Measurements from ENCODE around the gene RBM33. TPM values are rescaled to one million over a fixed set of nuclear protein-coding genes. Genes with fewer than 3 reads are reported as not detected.
A peak's percentile ranks its signal among the peaks of the same experiment; 100 is the strongest.

Gene RBM33
- total and polyA plus RNA-seq, 2 of the 13 experiments (the other 11 are each of a cell fraction or from before 2014, with no cell fraction given): 12.4 to 28.9 TPM

- TF ChIP-seq ZNF660 (CRISPR knock-in tag; IDR thresholded peaks at IDR 0.05; ENCODE audit: borderline replicate concordance, low read depth): no peak
- peak; percentile 85 for TF ChIP-seq TOPORS (CRISPR knock-in tag; IDR thresholded peaks at IDR 0.05)
- TF ChIP-seq, protein P1, sequence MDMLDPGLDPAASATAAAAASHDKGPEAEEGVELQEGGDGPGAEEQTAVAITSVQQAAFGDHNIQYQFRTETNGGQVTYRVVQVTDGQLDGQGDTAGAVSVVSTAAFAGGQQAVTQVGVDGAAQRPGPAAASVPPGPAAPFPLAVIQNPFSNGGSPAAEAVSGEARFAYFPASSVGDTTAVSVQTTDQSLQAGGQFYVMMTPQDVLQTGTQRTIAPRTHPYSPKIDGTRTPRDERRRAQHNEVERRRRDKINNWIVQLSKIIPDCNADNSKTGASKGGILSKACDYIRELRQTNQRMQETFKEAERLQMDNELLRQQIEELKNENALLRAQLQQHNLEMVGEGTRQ (IDR thresholded peaks at IDR 0.05; ENCODE audit: low read depth, low read length): no peak
- TF ChIP-seq, protein P1 (CRISPR knock-in tag; IDR thresholded peaks at IDR 0.05; ENCODE audit: borderline replicate concordance): no peak
- no peak; the same call in 1 of the 2 replicates for TF ChIP-seq TSC22D2 (CRISPR knock-in tag; IDR thresholded peaks at IDR 0.05; ENCODE audit: borderline replicate concordance)
- no peak for TF ChIP-seq CREB1 (IDR thresholded peaks at IDR 0.05)
- TF ChIP-seq CREB1 (CRISPR knock-in tag; IDR thresholded peaks at IDR 0.05): no peak
- TF ChIP-seq SRF (IDR thresholded peaks at IDR 0.05; ENCODE audit: low read depth, low read length): no peak
- peak; percentile 49; the same call in 1 of the 2 replicates for TF ChIP-seq ZNF773 (CRISPR knock-in tag; IDR thresholded peaks at IDR 0.05; ENCODE audit: borderline replicate concordance)
- peak; percentile 58; the same call in 1 of the 2 replicates for TF ChIP-seq ZSCAN21 (CRISPR knock-in tag; IDR thresholded peaks at IDR 0.05; ENCODE audit: borderline replicate concordance)
- no peak for TF ChIP-seq MTF2 (CRISPR knock-in tag; IDR thresholded peaks at IDR 0.05; ENCODE audit: borderline replicate concordance)
- no peak for TF ChIP-seq NBN (conservative IDR thresholded peaks at IDR 0.05)
- TF ChIP-seq ZNF234 (CRISPR knock-in tag; conservative IDR thresholded peaks at IDR 0.05): peak; percentile 69; the same call in 1 of the 2 replicates
- no peak; the same call in 1 of the 2 replicates for TF ChIP-seq ZNF556 (CRISPR knock-in tag; IDR thresholded peaks at IDR 0.05; ENCODE audit: borderline replicate concordance)
- TF ChIP-seq PCBP1 (IDR thresholded peaks at IDR 0.05; ENCODE audit: borderline replicate concordance, low read depth, low read length): 0 out of 2 replicates have a peak, but pooled peaks have one; percentile 37
- no peak for TF ChIP-seq NAIF1 (CRISPR knock-in tag; IDR thresholded peaks at IDR 0.05; ENCODE audit: borderline replicate concordance)
- TF ChIP-seq AKAP8 (CRISPR knock-in tag; IDR thresholded peaks at IDR 0.05): 0 out of 2 replicates have a peak, but pooled peaks have one; percentile 18
- TF ChIP-seq HBP1 (CRISPR knock-in tag; IDR thresholded peaks at IDR 0.05; ENCODE audit: low read depth): no peak; the same call in none of the 2 replicates
- TF ChIP-seq CTCF (CRISPR knock-in tag; IDR thresholded peaks at IDR 0.05): peak; percentile 17; the same call in 1 of the 2 replicates
- 0 out of 2 replicates have a peak, but pooled peaks have one; percentile 17 for TF ChIP-seq ZFP1 (CRISPR knock-in tag; IDR thresholded peaks at IDR 0.05)
- TF ChIP-seq MAFG (CRISPR knock-in tag; IDR thresholded peaks at IDR 0.05): no peak
- TF ChIP-seq PLRG1 (conservative IDR thresholded peaks at IDR 0.05): no peak
- TF ChIP-seq ZNF331 (CRISPR knock-in tag; IDR thresholded peaks at IDR 0.05): peak; percentile 26; the same call in 1 of the 2 replicates
- TF ChIP-seq TBP (CRISPR knock-in tag; IDR thresholded peaks at IDR 0.05): no peak
- peak; percentile 90 for TF ChIP-seq TAF1 (CRISPR knock-in tag; IDR thresholded peaks at IDR 0.05)
- TF ChIP-seq, protein P2, sequence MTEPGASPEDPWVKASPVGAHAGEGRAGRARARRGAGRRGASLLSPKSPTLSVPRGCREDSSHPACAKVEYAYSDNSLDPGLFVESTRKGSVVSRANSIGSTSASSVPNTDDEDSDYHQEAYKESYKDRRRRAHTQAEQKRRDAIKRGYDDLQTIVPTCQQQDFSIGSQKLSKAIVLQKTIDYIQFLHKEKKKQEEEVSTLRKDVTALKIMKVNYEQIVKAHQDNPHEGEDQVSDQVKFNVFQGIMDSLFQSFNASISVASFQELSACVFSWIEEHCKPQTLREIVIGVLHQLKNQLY (CRISPR knock-in tag; IDR thresholded peaks at IDR 0.05): no peak
Measured at GRCh38 chr7:155644178-155644970, at the start of gene RBM33 (continued).
